C4-2B (cell line): ENCODE results near the gene TAF1D.

Source experiments
- ZFX ChIP-seq: fragments of 450-650 bp; IDR thresholded peaks from 2 replicates; pipeline ENCODE4 v1.6.1; 2017
- TF ChIP-seq, protein P1 (sequence below): fragments of 450-650 bp; conservative IDR thresholded peaks from 2 replicates; pipeline ENCODE4 v1.5.1; 2017; ENCODE audit warnings: mild to moderate bottlenecking

DNA sequence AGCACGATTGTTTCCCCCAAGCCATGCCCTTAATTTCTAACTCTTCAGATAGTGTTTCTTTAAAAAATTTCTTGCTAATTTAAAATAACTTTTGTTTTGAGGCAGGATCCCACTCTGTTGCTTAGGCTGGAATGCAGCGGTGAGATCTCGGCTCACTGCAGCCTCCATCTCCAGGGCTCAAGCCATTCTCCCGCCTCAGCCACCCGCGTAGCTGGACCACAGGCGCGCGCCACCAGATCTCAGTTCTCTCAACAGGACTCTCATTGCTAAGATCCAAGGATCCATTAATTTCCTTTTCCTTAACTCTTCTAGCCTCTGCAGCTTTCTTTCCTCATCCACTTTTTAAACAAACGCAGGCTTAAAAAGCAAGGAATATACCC, 42.5 kb upstream of the TAF1D start:
- TF ChIP-seq, protein P1, sequence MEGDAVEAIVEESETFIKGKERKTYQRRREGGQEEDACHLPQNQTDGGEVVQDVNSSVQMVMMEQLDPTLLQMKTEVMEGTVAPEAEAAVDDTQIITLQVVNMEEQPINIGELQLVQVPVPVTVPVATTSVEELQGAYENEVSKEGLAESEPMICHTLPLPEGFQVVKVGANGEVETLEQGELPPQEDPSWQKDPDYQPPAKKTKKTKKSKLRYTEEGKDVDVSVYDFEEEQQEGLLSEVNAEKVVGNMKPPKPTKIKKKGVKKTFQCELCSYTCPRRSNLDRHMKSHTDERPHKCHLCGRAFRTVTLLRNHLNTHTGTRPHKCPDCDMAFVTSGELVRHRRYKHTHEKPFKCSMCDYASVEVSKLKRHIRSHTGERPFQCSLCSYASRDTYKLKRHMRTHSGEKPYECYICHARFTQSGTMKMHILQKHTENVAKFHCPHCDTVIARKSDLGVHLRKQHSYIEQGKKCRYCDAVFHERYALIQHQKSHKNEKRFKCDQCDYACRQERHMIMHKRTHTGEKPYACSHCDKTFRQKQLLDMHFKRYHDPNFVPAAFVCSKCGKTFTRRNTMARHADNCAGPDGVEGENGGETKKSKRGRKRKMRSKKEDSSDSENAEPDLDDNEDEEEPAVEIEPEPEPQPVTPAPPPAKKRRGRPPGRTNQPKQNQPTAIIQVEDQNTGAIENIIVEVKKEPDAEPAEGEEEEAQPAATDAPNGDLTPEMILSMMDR: no peak
- TF ChIP-seq ZFX: no peak
